Kidney tubule cell (primary cell): Measurements from ENCODE around the gene RELL2.

ENCODE experiments used
- DNase-seq: peaks from one replicate; pipeline ENCODE4 v3.0.0-alpha.2; 2018; ENCODE audit warnings: low spot score

RELL2 gene

DNA sequence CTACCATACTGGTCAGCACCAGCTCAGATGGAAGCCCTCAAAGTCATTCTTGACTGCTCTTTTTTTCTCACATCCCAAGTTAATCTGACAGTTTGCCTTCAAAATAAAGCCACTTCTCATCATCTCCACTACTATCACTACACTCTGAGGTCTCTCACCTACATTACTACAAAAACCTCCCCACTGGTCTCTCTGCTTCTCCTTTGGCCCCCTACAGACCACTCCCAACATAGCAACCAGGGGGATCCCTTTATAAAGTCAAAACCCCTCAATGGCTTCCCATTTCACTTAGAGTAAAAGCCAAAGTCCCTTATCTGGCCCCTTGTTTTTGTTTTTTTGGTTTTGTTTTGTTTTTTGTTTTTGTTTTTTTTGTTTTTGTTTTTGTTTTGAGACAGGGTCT is 40.6 kb downstream of the RELL2 start:
- DNase-seq = no peak

GRCh38 chr5:141680178-141680577 is 43.4 kb downstream of the RELL2 start:
- DNase-seq = no peak

- no peak for DNase-seq
These were observed 44.0 kb downstream of the RELL2 start for GRCh38 chr5:141680751-141681201.

GRCh38 chr5:141681295-141681694 is 44.5 kb downstream of the RELL2 start:
- no peak for DNase-seq

DNA sequence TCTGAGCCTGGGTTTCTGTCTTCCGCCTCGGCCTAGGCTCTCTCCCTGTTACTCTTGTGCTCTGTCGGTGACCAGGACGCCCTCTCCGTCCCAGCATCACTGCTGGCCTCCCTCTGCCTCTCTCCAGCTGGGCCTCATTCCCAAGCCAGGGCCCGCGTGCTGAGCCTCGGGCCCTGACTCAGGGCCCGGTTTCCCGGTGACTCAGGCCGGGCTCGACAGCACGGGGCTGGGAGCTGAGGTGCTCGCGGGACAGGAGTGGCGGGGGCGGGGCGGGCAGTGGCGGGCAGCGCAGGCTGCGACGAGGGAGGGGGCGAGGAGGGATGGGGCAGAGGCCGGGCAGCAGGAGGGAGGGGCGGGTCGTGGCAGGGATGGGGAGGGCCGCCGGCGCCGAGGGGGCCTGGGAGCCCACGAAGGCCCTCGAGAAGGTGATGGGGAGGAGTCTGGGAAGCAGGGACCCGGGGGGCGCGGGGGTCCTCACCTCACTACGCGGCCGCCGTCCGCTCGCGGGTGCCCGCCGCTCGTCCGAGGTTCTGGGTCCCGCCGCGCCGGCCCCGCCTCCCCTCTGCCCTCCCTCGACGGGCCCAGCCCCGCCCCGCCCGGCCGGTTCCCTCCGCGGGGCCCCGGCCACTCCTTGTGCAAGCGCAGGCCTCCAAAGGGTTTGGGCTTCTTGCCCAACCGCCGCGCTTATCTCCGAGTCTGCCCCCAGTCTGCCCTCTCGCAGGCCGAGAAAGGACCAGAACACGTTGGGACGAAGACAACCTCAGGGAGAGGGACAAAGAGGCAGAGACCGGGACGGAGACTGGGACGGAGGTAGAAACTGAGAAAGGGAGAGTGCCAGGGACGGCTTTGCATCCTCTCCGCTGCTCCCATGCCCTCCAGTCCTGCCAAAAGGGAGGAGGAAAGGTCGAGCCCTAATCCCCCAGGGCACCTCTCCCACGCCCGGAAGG is 45.2 kb downstream of the RELL2 start, which contains the start of gene ARAP3:
Gene ARAP3, minus strand, starts transcription at position 536 of the 947 bp plus-strand sequence. CDS start 1,744 bp downstream, outside the sequence.
- peak; percentile 87 for DNase-seq

DNA sequence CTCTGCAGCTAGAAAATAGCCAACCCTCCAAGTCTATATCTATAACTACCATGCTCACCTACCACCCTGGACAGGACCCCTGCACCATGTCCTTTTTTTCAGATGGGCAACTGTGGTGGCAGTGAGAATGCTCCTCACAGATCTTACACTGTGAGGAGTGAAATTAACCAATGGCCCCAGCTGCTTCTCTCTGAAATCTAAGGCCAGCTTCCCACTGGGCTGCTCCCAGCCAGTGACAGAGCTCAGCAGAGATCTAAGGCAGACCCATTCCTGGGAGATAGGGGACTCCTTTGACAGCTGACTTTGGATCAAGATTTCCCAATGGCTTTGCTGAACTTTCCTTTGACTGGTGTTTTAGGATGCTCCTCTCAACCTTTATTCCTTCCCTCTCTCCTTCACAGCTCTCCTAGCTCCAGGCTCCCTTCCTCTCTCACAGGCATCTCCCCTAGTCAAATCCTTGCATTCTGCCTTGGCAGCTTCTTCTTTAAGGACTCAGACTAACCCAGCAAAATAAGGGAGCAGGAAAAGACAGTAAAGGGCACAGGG is 46.9 kb downstream of the RELL2 start:
- DNase-seq = no peak

- no peak for DNase-seq
These were observed 48.8 kb downstream of the RELL2 start for GRCh38 chr5:141685591-141685990.

GRCh38 chr5:141686648-141687416 is 50.0 kb downstream of the RELL2 start:
- no peak for DNase-seq
